Vagina (tissue), 2 donors: ENCODE results near the gene DGLUCY.
"Not testable (repeated sequence)": the region's sequence is repeated elsewhere in the genome, so short reads cannot be mapped to it uniquely, and the experiment has no call there.

Source experiments
- CTCF ChIP-seq, 3 experiments: fragments of 450-650 bp in 2 of 3; fragments of 200-600 bp in 1 of 3; sonication (generic) in 1 of 3; IDR thresholded peaks; one replicate each; pipeline ENCODE4 v1.5.1; 2017 to 2019; ENCODE audit warnings: antibody characterized with exemption in 3 of 3, mild to moderate bottlenecking in 2 of 3, moderate library complexity in 2 of 3
- POLR2A ChIP-seq, 2 donors: fragments of 450-650 bp; IDR thresholded peaks; one replicate each; pipeline ENCODE4 v1.6.1; 2017; ENCODE audit warnings: antibody characterized with exemption in 2 of 2, mild to moderate bottlenecking in 2 of 2, moderate library complexity in 2 of 2

GRCh38 chr14:91226360-91226759, 112.5 kb downstream of the DGLUCY start:
- TF ChIP-seq POLR2A, CTCF (IDR thresholded peaks at IDR 0.05): not testable (repeated sequence)
